Ascending aorta (tissue), 2 donors: ENCODE results near the gene HSD11B1. TPM values are rescaled to one million over a fixed set of nuclear protein-coding genes. Genes with fewer than 3 reads are reported as not detected.

Experiments
- DNase-seq, 2 donors: peaks; one replicate each; pipeline ENCODE4 v3.0.0-alpha.2; 2019; ENCODE audit warnings: low spot score in 2 of 2
- H3K27ac ChIP-seq, 2 donors: fragments of 200-600 bp; sonication (generic); one replicate each; pipeline ENCODE4 v1.5.1; 2016 to 2017; ENCODE audit warnings: mild to moderate bottlenecking in 1 of 2
- H3K27me3 ChIP-seq: fragments of 200-600 bp; sonication (generic); one replicate; pipeline ENCODE4 v1.5.1; 2017
- H3K36me3 ChIP-seq, 2 donors: fragments of 200-600 bp; sonication (generic); one replicate each; pipeline ENCODE4 v1.5.1; 2016
- H3K4me1 ChIP-seq, 2 donors: fragments of 200-600 bp; sonication (generic); one replicate each; pipeline ENCODE4 v1.5.1; 2016 to 2017; ENCODE audit warnings: mild to moderate bottlenecking in 1 of 2
- H3K4me3 ChIP-seq, 2 donors: fragments of 200-600 bp; sonication (generic); one replicate each; pipeline ENCODE4 v1.5.1; 2016 to 2017; ENCODE audit warnings: mild to moderate bottlenecking in 1 of 2
- H3K9me3 ChIP-seq, 2 donors: fragments of 200-600 bp; sonication (generic); one replicate each; pipeline ENCODE4 v1.5.1; 2016
- intact Hi-C: fragments of 100-400 bp; cut with DNase I; formaldehyde crosslinking; loops from one replicate; pipeline ENCODE4 v1.15.1; 2023
- total RNA-seq: library from RNA; depleted of rRNA; stranded (reverse); fragments of >200 nt; gene quantifications from one replicate; pipeline ENCODE4 v1.1.0, GENCODE V29; 2016
- TF ChIP-seq, protein P1 (sequence below), 3 experiments: fragments of 200-600 bp in 2 of 3; fragments of 450-650 bp in 1 of 3; sonication (generic) in 2 of 3; IDR thresholded peaks; one replicate each; pipeline ENCODE4 v1.5.1; 2016 to 2019; ENCODE audit warnings: antibody characterized with exemption in 3 of 3, mild to moderate bottlenecking in 1 of 3, moderate library complexity in 1 of 3

The HSD11B1 gene
- total RNA-seq, 1 donor from 2014 or later, result 0.32 TPM

DNA sequence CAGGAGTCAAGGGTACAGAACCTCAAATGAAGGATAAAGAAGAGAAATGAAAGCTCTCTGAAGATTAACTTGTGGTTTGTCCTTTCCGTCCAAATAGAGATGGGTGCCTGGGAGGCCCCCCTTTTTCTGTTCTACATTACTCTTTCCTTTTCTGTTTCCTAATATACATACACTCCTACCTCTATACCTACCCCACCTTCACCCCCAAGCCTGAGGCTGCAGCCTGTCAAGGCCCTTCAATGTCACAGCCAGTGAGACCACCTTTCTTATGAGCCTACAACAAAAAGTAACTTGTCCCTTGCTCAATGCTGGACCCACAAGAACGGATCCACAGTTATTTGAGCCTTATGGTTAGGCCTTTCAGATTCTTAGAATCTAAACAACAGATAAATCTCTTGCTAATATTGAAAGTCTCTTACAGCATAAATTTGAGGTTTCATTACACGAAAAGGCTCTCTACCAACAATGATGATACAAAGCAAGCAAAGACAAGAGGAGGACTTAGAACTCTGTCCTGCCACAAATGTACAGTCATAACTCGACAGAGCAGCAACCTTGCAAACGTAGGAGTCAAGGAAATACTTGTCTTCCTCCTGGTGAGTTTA, 47.1 kb downstream of the HSD11B1 start:
- no peaks in the 10 kb centered on the region for H3K27me3 ChIP-seq
- H3K9me3 ChIP-seq, result no peaks in the 10 kb centered on the region
- no peak overlapping the region for H3K4me3 ChIP-seq
- no peaks in the 10 kb centered on the region for H3K36me3 ChIP-seq
- TF ChIP-seq, protein P1, sequence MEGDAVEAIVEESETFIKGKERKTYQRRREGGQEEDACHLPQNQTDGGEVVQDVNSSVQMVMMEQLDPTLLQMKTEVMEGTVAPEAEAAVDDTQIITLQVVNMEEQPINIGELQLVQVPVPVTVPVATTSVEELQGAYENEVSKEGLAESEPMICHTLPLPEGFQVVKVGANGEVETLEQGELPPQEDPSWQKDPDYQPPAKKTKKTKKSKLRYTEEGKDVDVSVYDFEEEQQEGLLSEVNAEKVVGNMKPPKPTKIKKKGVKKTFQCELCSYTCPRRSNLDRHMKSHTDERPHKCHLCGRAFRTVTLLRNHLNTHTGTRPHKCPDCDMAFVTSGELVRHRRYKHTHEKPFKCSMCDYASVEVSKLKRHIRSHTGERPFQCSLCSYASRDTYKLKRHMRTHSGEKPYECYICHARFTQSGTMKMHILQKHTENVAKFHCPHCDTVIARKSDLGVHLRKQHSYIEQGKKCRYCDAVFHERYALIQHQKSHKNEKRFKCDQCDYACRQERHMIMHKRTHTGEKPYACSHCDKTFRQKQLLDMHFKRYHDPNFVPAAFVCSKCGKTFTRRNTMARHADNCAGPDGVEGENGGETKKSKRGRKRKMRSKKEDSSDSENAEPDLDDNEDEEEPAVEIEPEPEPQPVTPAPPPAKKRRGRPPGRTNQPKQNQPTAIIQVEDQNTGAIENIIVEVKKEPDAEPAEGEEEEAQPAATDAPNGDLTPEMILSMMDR (IDR thresholded peaks at IDR 0.05), result no peak
- H3K27ac ChIP-seq, result no peak overlapping the region
- no peaks in the 10 kb centered on the region for H3K4me1 ChIP-seq
- intact Hi-C loops, result no loop called here
- no peak for DNase-seq

DNA sequence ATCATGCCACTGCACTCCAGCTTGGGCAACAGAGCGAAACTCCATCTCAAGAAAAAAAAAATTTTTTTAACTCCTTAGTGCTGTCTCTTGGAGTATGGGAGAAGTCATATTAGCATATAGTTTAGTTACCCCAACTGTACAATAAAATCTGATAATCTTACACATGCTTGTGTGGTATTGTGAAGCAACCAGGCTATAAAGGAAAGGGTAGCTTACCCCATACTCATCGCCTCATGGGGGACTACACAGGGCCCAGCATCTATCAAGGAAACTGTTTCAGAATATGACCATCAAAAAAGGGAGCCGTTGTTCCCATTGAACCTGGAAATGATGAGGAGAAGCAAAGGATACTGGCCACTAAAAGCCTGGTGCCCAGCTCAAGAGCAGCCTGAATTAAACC, 48.2 kb downstream of the HSD11B1 start:
- Histone ChIP-seq H3K4me1 (no peaks in the 10 kb centered on the region), H3K27ac (no peak overlapping the region), H3K36me3 (no peaks in the 10 kb centered on the region), H3K4me3 (no peak overlapping the region), H3K27me3 (no peaks in the 10 kb centered on the region), H3K9me3 (no peaks in the 10 kb centered on the region)
- DNase-seq, result no peak
- intact Hi-C loops, result no loop called here
- TF ChIP-seq, protein P1 (IDR thresholded peaks at IDR 0.05), result no peak

DNA sequence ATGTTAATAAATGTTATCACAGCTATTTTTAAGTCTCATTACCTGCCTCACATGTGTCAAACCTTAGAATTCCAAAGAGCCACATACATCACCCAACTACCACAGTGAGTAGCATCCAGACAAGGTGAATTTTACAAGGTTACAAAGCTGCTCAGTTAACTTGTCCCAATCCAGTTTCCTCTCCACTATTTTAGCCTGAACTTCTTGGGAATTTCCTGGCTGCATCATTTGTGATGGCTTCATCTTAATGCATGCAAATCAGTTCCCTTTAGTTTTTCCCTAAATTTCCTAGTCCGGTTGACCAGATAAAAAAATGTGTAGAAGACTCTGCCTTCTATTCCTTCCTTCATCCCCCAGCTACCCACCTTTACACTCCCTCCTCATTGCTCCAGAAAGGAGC, 50.6 kb downstream of the HSD11B1 start:
- Histone ChIP-seq H3K4me3 (no peak overlapping the region), H3K4me1 (no peaks in the 10 kb centered on the region), H3K27ac (no peak overlapping the region), H3K9me3 (no peaks in the 10 kb centered on the region), H3K36me3 (no peaks in the 10 kb centered on the region), H3K27me3 (no peaks in the 10 kb centered on the region)
- no peak for DNase-seq
- TF ChIP-seq, protein P1 (IDR thresholded peaks at IDR 0.05), result no peak
- intact Hi-C loops, result no loop called here

DNA sequence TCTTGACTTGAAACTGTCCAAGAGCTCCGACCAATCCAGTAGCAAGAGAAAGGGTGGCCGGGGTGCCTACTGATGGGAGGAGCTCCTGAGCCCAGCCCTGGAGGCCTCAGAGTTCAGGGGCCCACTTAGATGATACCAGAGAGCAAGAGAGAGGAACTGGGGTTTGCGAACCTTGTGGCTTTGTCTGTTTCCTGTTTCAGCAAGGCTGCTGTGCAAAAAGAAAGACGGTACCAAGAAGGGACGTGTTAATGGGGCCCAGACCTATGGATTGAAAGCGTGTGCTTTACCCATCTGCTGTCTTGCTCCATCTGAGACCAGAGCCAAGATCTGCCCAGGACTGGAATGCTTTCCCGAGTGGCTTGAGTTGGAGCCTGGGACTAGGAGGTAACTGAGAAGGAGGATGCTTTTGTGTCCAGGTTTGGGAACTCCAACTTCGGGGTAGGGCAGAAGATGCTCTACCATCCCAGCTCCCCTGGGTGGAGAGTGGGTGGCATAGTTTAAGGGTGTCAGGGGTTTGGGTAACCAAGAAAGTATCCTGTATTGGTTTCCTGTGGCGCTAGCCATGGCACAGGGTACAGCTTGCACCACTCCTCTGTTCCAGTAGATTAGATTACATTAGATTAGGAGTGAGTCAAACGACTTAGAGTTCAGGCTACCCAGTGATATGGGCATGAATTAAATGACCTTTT, 51.4 kb downstream of the HSD11B1 start, which contains the start of gene TRAF3IP3:
TRAF3IP3 (plus strand) TSS at position 128 of the 689 bp plus-strand sequence. CDS start 3,987 bp downstream, outside the sequence.
- no peaks in the 10 kb centered on the region for H3K4me1 ChIP-seq
- intact Hi-C loops, result no loop called here
- peak; percentile 13 to 71 for DNase-seq
- no peak within 1 kb of the TSS for H3K4me3 ChIP-seq
- no peaks in the 10 kb centered on the region for H3K27me3 ChIP-seq
- H3K27ac ChIP-seq, result no peak within 1 kb of the TSS
- H3K9me3 ChIP-seq, result no peaks in the 10 kb centered on the region
- no peaks in the 10 kb centered on the region for H3K36me3 ChIP-seq
- TF ChIP-seq, protein P1 (IDR thresholded peaks at IDR 0.05), result no peak

DNA sequence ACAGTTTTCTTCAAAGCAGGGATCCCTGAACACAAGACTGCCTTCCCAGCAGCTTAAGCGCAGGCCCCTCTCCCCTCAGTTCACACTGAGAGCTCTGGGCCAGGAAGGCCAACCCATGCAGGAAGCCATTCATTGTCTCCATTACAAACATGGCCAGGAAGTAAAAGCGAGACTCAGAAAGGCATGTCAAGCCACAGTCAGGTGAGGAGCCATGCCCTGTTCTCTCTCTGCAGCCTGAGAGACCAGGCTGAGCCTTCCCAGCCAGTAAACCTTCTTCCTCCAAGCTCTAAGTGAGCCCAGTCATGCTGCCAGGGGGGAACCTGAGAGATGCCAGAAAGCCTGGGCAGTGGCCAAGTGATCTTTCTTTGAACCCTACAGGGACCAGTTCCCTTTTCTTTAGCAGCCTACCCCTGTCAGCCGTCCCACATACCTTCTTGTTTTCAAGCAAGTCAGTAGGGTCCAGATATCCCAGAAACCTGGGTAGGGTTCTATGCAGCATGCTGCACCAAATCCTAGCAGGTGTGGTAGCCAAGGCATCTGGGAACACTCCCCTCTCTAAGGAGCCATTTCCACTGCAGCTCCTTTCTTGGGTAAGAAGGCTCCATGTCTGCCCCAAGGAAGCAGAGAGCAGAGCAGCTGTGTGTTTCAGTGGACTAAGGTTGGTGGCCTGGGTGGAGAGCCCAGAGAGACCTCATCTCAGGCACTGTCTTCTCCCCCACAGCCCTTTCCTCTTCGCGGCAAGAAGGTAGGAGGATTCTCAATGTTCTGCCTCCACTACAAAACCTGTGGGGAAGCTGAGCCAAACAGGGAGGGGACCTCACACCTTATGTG, 52.2 kb downstream of the HSD11B1 start:
- H3K27ac ChIP-seq, result no peak overlapping the region
- TF ChIP-seq, protein P1 (IDR thresholded peaks at IDR 0.05), result no peak
- no peaks in the 10 kb centered on the region for H3K27me3 ChIP-seq
- H3K36me3 ChIP-seq, result no peaks in the 10 kb centered on the region
- H3K4me1 ChIP-seq, result no peaks in the 10 kb centered on the region
- no peaks in the 10 kb centered on the region for H3K9me3 ChIP-seq
- intact Hi-C loops, result no loop called here
- DNase-seq, result no peak
- H3K4me3 ChIP-seq, result no peak overlapping the region
